Stimulated activated CD4-positive, alpha-beta T cell treated with anti-CD3 and anti-CD28 coated beads, TNF-alpha, amount 100 ng/mL, for 1 hour (primary cell): ENCODE results near the gene OIP5.
A peak's percentile ranks its signal among the peaks of the same experiment; 100 is the strongest.
"Not testable (repeated sequence)": the region's sequence is repeated elsewhere in the genome, so short reads cannot be mapped to it uniquely, and the experiment has no call there.

Source experiments
- DNase-seq, 3 donors: peaks; one replicate each; pipeline ENCODE4 v3.0.0-alpha.2; 2020; ENCODE audit warnings: low read depth in 3 of 3, low spot score in 1 of 3

Gene OIP5

DNA sequence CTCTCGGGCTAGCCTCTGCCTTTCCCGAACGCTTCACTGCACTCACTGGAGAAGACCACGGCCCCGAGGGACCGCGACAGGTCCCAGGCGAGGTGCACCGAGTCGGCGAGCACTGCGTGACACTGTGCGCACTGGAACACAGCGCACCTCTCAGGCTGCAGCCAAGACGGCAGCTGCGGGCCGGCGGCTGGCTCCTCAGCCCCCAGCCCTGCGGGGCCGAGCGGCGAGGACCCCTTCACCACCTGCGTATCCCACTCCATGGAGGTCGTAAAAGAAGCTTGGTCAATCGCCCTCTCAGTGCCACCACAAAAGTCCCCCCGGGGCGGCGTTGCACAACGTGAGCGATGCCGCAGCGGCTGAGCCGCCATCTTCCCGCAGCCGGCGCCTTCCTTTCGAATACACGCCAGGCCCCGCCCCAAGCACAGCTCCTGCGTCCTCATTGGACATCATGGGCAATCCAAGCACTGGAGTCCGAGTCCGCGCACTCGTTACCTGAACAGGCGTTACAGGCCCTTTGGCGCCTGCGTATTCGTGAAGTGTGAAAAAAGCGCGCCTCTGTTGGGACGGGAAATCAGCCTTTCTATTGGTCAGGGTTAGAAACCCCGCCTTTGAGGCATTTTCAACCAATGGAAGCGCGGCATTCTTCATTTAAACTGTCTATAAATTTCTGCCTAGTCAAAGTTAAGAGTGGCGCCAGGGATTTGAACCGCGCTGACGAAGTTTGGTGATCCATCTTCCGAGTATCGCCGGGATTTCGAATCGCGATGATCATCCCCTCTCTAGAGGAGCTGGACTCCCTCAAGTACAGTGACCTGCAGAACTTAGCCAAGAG lies at the start of gene OIP5, which contains the start of gene NUSAP1:
OIP5 (minus strand) TSS at position 398 of the 832 bp plus-strand sequence; CDS start at position 368, 30 bp downstream.
NUSAP1 (plus strand) TSS at position 688 of the 832 bp plus-strand sequence; CDS start at position 765, 77 bp downstream.
- DNase-seq, result peak; percentile 87 to 96 (median 93)

DNA sequence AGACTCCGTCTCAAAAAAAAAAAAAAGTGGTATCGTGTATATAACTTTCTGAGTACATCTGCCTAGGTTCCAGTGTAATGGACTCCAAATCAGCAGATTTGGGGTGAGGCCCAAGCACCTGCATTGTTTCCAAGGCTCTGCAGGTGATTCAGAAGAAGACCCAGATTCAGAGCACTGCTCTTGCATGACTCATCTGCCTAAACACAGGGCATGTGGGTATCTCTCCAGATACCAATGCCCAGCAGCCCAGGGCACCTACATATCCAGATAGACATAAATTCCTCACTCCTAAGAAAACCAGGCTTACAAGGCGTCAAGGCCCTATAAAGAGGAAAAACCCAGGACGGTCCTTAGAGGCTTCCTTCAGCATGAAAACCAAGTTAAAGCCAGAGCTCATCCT lies 45.6 kb upstream of the OIP5 start:
- DNase-seq, result no peak

GRCh38 chr15:41367418-41367817 lies 35.0 kb upstream of the OIP5 start:
- DNase-seq, result no peak

DNA sequence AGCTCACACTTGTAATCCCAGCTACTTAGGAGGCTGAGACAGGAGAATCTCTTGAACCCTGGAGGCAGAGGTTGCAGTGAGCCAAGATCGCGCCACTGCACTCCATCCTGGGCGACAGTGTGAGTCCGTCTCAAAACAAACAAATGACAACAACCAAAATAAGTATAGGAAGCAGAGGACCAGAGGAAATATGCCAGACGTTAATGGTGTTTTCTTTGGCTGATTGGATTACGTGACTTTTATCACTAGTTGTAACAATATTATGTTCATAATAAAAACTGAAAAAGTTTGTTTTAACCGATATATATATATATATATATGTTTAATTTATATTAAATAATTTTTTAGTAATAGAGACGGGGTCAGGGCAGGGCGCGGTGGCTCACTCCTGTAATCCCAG lies 22.0 kb upstream of the OIP5 start:
- DNase-seq, result no peak

DNA sequence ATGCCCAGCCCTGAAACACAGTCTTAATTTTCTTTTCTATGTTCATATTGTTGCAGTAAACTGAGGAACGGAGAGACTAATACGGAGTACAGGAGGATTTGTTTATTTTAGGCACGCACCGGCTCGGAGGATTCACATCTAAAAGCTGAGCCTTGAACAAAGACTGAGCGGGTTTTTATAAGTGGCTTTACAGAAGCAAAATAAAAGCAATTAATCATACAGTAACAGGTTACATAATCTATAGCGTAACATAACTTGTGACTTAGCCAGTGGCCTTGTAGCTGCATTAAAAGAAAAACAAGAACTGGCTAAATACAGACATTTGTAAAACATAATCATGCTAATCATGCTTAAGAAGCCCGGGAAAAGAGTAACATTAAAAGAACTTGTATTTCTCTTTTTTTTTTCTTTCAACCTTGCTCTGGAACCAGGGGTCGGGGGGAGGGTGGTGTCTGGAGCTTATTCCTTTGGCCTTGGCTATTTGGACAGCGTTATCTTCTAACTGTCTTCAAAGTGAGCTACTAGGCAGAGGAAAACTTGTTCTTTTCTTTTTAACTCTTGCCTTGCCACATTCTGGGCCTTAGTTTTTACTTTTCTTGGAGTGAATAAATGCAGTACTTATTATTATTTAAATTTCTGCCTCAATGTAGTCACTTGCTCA lies 17.8 kb upstream of the OIP5 start:
- DNase-seq, result no peak

GRCh38 chr15:41347236-41347635 lies 14.8 kb upstream of the OIP5 start:
- DNase-seq, result no peak

GRCh38 chr15:41341519-41341918 lies 9.1 kb upstream of the OIP5 start:
- DNase-seq, result no peak

- no peak for DNase-seq
Measured at GRCh38 chr15:41340189-41340695, 7.9 kb upstream of the OIP5 start.

DNA sequence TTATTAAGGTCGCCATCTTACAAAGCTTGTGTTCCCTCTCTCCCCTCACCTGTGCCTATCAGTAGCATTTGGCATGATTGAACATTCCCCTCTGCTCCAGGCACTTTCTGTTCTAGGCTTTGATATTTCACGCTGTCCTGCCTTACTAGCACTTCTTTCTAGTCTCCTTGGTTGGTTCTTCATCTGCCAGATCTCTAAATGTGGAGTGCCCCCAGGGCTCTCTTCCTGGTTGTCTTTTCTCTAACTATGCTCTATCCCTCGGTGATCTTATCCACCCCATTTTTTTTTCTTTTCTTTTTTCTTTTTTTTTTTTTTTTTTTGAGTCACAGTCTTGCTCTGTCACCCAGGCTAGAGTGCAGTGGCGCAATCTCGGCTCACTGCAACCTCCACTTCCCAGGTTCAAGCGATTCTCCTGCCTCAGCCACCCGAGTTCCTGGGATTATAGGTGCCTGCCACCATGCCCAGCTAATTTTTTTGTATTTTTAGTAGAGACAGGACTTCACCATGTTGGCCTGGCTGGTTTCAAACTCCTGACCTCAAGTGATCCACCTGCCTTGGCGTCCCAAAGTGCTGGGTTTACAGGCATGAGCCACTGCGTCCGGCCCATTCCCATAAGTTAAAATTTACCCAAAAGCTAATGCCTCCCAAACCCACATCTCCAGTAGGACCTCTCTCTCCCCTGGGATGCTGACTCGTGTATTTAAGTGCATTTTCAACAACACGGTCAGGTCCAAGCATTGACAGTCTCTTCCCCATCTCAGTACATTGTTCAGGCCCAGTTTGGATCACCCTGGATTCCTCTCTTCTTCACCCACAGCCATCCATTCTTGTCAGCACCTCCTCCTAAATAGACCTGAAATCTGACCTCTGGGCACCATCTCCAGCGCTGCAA lies 5.5 kb upstream of the OIP5 start:
- no peak for DNase-seq

DNA sequence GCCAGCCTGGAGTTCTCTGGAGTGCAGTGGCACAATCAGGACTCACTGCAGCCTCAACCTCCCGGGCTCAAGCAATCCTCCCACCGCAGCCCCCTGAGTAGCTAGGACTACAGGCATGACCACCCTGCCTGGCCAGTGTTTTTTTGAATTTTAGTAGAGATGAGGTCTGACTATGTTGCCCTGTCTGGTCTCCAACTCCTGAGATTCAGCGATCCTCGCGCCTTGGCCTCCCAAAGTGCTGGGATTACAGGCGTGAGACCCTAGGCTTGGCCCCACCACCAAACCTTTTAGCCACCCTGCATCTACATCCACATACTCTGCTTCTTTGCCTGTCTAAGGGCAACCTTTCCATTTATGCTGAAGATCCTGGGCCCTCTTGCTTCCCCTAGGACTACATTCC lies 4.7 kb upstream of the OIP5 start:
- no peak for DNase-seq

DNA sequence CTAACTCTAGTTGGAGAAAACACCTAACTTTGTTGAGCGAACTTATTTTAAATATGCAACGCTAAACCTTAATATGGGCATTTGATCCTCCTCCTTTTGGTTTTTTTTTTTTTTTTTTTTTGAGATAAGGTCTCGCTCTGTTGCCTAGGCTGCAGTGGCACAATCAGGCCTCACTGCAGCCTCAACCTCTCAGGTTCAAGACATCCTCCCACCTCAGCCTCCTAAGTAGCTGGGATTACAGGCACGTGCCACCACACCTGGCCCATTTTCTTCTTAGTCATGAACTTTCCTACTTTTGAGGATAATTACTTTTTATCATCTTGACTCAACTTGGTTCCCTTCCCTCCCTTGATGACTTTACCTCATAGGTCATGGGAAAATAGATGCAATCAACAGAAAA lies 4.2 kb upstream of the OIP5 start:
- no peak for DNase-seq

- DNase-seq, result no peak
Measured at GRCh38 chr15:41334293-41335120, 2.1 kb upstream of the OIP5 start.

DNA sequence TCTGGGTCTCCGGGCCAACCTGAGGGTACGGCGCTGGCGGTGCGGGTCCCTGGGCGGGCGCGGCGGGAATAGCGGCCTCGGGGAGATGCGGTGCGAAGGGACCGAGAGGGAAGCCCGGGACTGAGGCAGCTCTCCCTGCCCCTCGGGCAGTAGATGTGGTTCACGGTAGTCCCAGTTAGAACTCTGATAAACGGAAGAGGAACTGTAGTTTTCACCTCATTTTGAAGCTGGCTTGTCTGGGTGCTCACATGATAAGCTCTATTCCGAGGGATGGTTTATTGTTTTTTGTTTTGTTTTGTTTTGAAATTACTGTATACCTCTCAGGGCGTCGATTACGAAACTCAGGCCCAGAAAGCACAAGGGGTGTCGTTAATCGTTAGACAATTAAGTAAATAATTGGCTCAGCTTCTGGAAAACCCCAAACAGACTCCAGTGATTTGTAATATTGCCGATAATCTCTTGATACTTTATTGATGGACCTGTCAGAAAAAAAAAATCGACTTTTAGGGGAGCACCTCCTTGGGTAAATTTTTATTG lies 703 bp upstream of the OIP5 start:
- no peak for DNase-seq

GRCh38 chr15:41331833-41332193 lies 578 bp downstream of the OIP5 start:
- no peak for DNase-seq

DNA sequence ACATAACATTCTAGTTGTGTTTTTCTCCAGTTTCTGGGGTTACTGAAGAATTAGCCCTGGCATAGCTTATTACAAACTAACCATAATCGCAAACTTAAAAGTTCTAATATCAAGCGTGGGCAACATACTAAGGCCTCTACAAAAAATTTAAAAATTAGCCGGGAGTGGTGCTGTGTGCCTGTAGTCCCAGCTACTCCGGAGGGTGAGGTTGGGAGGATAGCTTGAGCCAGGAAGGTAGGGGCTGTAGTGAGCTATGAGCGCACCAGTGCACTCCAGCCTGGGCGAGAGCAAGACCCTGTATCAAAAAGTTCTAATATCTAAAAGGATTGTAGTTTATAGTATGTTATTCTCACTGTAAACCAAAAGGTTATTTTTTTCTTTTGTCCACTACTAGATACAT lies 1.1 kb downstream of the OIP5 start:
- DNase-seq, result no peak

DNA sequence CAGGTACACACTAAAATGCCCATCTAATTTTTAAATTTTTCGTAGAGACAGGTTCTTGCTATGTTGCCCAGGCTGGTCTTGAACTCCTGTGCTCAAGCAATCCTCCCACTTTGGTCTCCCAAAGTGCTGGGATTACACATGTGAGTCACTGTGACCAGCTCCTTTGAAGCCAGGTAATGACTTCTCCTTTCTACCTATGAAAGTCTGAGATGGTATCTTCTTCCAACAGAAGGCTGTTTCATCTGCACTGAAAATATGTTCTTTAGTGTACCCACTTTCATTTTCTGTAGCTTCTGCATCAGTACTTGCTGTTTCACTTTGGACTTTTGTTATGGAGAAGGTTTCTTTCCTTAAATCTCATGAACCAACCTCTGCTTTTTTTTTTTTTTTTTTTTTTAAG lies 8.8 kb downstream of the OIP5 start:
- no peak for DNase-seq

- not testable (repeated sequence) for DNase-seq
Measured at GRCh38 chr15:41320805-41321330, 11.5 kb downstream of the OIP5 start.

DNA sequence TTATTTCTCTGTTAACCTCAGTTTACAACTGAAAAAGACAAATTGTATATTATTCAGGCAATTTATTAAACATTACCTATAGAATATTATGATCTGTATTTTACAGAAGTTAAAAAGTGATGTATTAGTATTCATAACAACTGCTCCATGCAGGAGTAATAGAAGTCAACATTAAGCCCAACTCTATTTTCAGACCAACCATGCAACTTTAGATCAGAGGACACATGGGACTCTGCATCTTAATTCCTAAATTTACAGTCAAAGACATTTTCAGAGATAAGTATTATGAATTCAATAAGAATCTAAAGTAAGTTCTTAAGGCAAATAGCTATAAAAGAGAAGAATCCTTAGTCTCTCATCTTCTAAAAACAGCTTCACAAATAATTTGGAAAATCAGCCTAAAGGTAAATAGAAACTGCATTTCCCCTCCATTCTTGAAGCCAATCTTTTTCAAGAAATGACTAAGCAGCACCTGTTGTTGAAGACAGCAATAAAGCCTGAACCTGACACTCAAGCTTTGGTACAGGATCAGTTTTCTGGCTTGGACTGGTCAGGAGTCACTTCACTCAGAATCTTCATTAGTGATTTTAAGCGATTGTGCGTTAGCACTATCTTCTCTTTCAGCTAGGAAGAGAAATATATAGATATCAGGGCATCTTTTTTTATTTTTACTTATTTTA lies 23.0 kb downstream of the OIP5 start:
- DNase-seq, result no peak

GRCh38 chr15:41307679-41308078 lies 24.7 kb downstream of the OIP5 start:
- DNase-seq, result no peak
